ENCODE data around the gene AFF1. TPM values are rescaled to one million over a fixed set of nuclear protein-coding genes. Genes with fewer than 3 reads are reported as not detected.
A peak's percentile ranks its signal among the peaks of the same experiment; 100 is the strongest.

The AFF1 gene
- total and polyA plus RNA-seq, 2 experiments from 2014 or later, result 31.9 to 38.7 TPM

GRCh38 chr4:87097075-87097474, 162.3 kb downstream of the AFF1 start:
- TF ChIP-seq EZH2phosphoT487 (IDR thresholded peaks at IDR 0.05; ENCODE audit: low read depth, severe bottlenecking, unreplicated experiment), result no peak
- no peak for TF ChIP-seq CTCF (IDR thresholded peaks at IDR 0.05; ENCODE audit: poor library complexity)
- TF ChIP-seq EZH2 (IDR thresholded peaks at IDR 0.05; ENCODE audit: borderline replicate concordance), result no peak
- no peak overlapping the region for H3K4me2 ChIP-seq

GRCh38 chr4:87100168-87100567, 165.4 kb downstream of the AFF1 start:
- no peak for DNase-seq (ENCODE audit: low spot score)
- WGBS (ENCODE audit: low lambda C conversion rate, missing lambda C conversion rate), result 53% methylated on average over 1 of the region's 1 CpG
- H3K36me3 ChIP-seq (replicated peaks; ENCODE audit: insufficient read depth, low read depth), result no peaks in the 10 kb centered on the region
- H3K9me2 ChIP-seq (replicated peaks; ENCODE audit: insufficient read depth), result no peaks in the 10 kb centered on the region
- peak overlapping the region; percentile 24 for H3K27ac ChIP-seq
- no peaks in the 10 kb centered on the region for H3K9me3 ChIP-seq (ENCODE audit: low read depth)
- H3K4me3 ChIP-seq, result no peak overlapping the region
- H2AFZ ChIP-seq, result no peak overlapping the region
- peaks cover 24% of the 10 kb centered on the region for H3K79me2 ChIP-seq
- peaks cover 20% of the 10 kb centered on the region for H3K4me1 ChIP-seq (ENCODE audit: insufficient read depth)
- H4K20me1 ChIP-seq (ENCODE audit: insufficient read depth, poor library complexity, severe bottlenecking), result no peaks in the 10 kb centered on the region
- H3K27me3 ChIP-seq, result no peaks in the 10 kb centered on the region
- TF ChIP-seq EZH2phosphoT487 (IDR thresholded peaks at IDR 0.05; ENCODE audit: low read depth, severe bottlenecking, unreplicated experiment) (no peak), CTCF (IDR thresholded peaks at IDR 0.05; ENCODE audit: poor library complexity) (no peak), EZH2 (IDR thresholded peaks at IDR 0.05; ENCODE audit: borderline replicate concordance) (no peak)
- H3K4me2 ChIP-seq, result no peak overlapping the region

More at GRCh38 chr4:87097075-87097474, 162.3 kb downstream of the AFF1 start:
- DNase-seq (ENCODE audit: low spot score), result no peak
- H3K9me2 ChIP-seq (replicated peaks; ENCODE audit: insufficient read depth), result no peaks in the 10 kb centered on the region
- no peak overlapping the region for H3K4me3 ChIP-seq
- 63% methylated on average over 4 of the region's 4 CpGs for WGBS (ENCODE audit: low lambda C conversion rate, missing lambda C conversion rate)
- no peaks in the 10 kb centered on the region for H3K9me3 ChIP-seq (ENCODE audit: low read depth)
- H2AFZ ChIP-seq, result no peak overlapping the region
- H4K20me1 ChIP-seq (ENCODE audit: insufficient read depth, poor library complexity, severe bottlenecking), result no peaks in the 10 kb centered on the region
- peaks cover 23% of the 10 kb centered on the region for H3K79me2 ChIP-seq
- H3K4me1 ChIP-seq (ENCODE audit: insufficient read depth), result peaks cover 4% of the 10 kb centered on the region
- no peaks in the 10 kb centered on the region for H3K36me3 ChIP-seq (replicated peaks; ENCODE audit: insufficient read depth, low read depth)
- H3K27me3 ChIP-seq, result no peaks in the 10 kb centered on the region
- no peak overlapping the region for H3K27ac ChIP-seq

- no peak overlapping the region for H3K27ac ChIP-seq
- no peaks in the 10 kb centered on the region for H4K20me1 ChIP-seq (ENCODE audit: insufficient read depth, poor library complexity, severe bottlenecking)
- H3K4me2 ChIP-seq, result no peak overlapping the region
- TF ChIP-seq EZH2phosphoT487 (IDR thresholded peaks at IDR 0.05; ENCODE audit: low read depth, severe bottlenecking, unreplicated experiment) (no peak), EZH2 (IDR thresholded peaks at IDR 0.05; ENCODE audit: borderline replicate concordance) (no peak), CTCF (IDR thresholded peaks at IDR 0.05; ENCODE audit: poor library complexity) (no peak)
- no peak overlapping the region for H2AFZ ChIP-seq
- no peak overlapping the region for H3K4me3 ChIP-seq
- no peaks in the 10 kb centered on the region for H3K27me3 ChIP-seq
- no peaks in the 10 kb centered on the region for H3K9me3 ChIP-seq (ENCODE audit: low read depth)
- 84% methylated on average over 7 of the region's 7 CpGs for WGBS (ENCODE audit: low lambda C conversion rate, missing lambda C conversion rate)
- no peaks in the 10 kb centered on the region for H3K36me3 ChIP-seq (replicated peaks; ENCODE audit: insufficient read depth, low read depth)
- H3K4me1 ChIP-seq (ENCODE audit: insufficient read depth), result peaks cover 27% of the 10 kb centered on the region
- peaks cover 24% of the 10 kb centered on the region for H3K79me2 ChIP-seq
- no peaks in the 10 kb centered on the region for H3K9me2 ChIP-seq (replicated peaks; ENCODE audit: insufficient read depth)
- DNase-seq (ENCODE audit: low spot score), result no peak
Measured at GRCh38 chr4:87101543-87102199, 166.9 kb downstream of the AFF1 start.
